A673 (cell line): ENCODE measurements around the gene CSTPP1. TPM values are rescaled to one million over a fixed set of nuclear protein-coding genes. Genes with fewer than 3 reads are reported as not detected.

Experiments used
- BruUV-seq: library from RNA; stranded (reverse); fragments of 400-500 nt; replicated peaks from 2 replicates; lab custom pipeline; 2021; lab: Mats Ljungman, UMichigan
- CTCF ChIA-PET: fragments of 300-600 bp; sonication (Branson Sonifier 250); formaldehyde crosslinking; loops from one replicate; lab custom pipeline; 2022; ENCODE audit warnings: antibody characterized with exemption; lab: Charles Lee
- POLR2A ChIA-PET: fragments of 300-600 bp; sonication (Branson Sonifier 250); formaldehyde crosslinking; loops from one replicate; lab custom pipeline; 2022; ENCODE audit warnings: antibody characterized with exemption; ENCODE audit not compliant: low non-redundant PET; lab: Charles Lee
- DNase-seq: peaks from one replicate; pipeline ENCODE4 v3.0.0-alpha.2; 2015; ENCODE audit warnings: low spot score
- H3K27ac ChIP-seq: fragments of 200-600 bp; sonication (generic); 2 replicates; pipeline ENCODE4 v1.5.1; 2016; ENCODE audit warnings: mixed run types, low read depth, mild to moderate bottlenecking, mixed read lengths, antibody characterized with exemption, low read length; ENCODE audit not compliant: poor library complexity, severe bottlenecking
- H3K27me3 ChIP-seq: fragments of 200-600 bp; sonication (generic); replicated peaks from 2 replicates; pipeline ENCODE4 v1.6.1; 2017; ENCODE audit warnings: mixed run types, low read depth, mild to moderate bottlenecking, mixed read lengths, antibody characterized with exemption, low read length; ENCODE audit not compliant: insufficient read depth, poor library complexity
- H3K36me3 ChIP-seq: fragments of 200-600 bp; sonication (generic); 2 replicates; pipeline ENCODE4 v1.6.1; 2016; ENCODE audit warnings: mixed run types, mild to moderate bottlenecking, mixed read lengths, antibody characterized with exemption, low read length; ENCODE audit not compliant: insufficient read depth, poor library complexity, severe bottlenecking
- H3K4me1 ChIP-seq: fragments of 200-600 bp; sonication (generic); 2 replicates; pipeline ENCODE4 v1.6.1; 2017; ENCODE audit warnings: mixed run types, mild to moderate bottlenecking, mixed read lengths, antibody characterized with exemption, low read length; ENCODE audit not compliant: insufficient read depth, poor library complexity, severe bottlenecking
- H3K4me3 ChIP-seq: fragments of 200-600 bp; sonication (generic); 2 replicates; pipeline ENCODE4 v1.5.1; 2016; ENCODE audit warnings: low read depth, mixed run types, mild to moderate bottlenecking, mixed read lengths, low read length; ENCODE audit not compliant: poor library complexity, severe bottlenecking
- H3K9me3 ChIP-seq: fragments of 200-600 bp; sonication (generic); 2 replicates; pipeline ENCODE4 v1.6.1; 2016; ENCODE audit warnings: mixed run types, low read depth, mild to moderate bottlenecking, mixed read lengths, antibody characterized with exemption, low read length; ENCODE audit not compliant: poor library complexity, severe bottlenecking
- EZH2 ChIP-seq: fragments of 200-600 bp; sonication (generic); IDR thresholded peaks from 2 replicates; pipeline ENCODE4 v1.6.1; 2017; ENCODE audit warnings: borderline replicate concordance, low read depth, mild to moderate bottlenecking, mixed read lengths, antibody characterized with exemption, low read length; ENCODE audit not compliant: poor library complexity, severe bottlenecking
- intact Hi-C: fragments of 100-400 bp; cut with micrococcal nuclease; formaldehyde crosslinking; loops from one replicate; pipeline ENCODE4 v1.10.0; 2022; ENCODE audit not compliant: unreplicated experiment
- total RNA-seq: library from RNA; stranded (reverse); gene quantifications from 2 replicates; pipeline ENCODE4 v1.2.3, GENCODE V29; 2021
- TF ChIP-seq, protein P1 (sequence below): fragments of 300-800, 200-600 bp; sonication (generic); conservative IDR thresholded peaks from 2 replicates; pipeline ENCODE4 v1.5.1; 2017; ENCODE audit warnings: low read depth, mild to moderate bottlenecking, antibody characterized with exemption, low read length, moderate library complexity, mixed read lengths

CSTPP1 gene
- total RNA-seq, 1 experiment from 2014 or later = 79.3 TPM

GRCh38 chr11:46970913-46971625 lies 34.5 kb downstream of the CSTPP1 start:
- no peak overlapping the region for H3K27ac ChIP-seq
- H3K9me3 ChIP-seq = no peaks in the 10 kb centered on the region
- TF ChIP-seq, protein P1, sequence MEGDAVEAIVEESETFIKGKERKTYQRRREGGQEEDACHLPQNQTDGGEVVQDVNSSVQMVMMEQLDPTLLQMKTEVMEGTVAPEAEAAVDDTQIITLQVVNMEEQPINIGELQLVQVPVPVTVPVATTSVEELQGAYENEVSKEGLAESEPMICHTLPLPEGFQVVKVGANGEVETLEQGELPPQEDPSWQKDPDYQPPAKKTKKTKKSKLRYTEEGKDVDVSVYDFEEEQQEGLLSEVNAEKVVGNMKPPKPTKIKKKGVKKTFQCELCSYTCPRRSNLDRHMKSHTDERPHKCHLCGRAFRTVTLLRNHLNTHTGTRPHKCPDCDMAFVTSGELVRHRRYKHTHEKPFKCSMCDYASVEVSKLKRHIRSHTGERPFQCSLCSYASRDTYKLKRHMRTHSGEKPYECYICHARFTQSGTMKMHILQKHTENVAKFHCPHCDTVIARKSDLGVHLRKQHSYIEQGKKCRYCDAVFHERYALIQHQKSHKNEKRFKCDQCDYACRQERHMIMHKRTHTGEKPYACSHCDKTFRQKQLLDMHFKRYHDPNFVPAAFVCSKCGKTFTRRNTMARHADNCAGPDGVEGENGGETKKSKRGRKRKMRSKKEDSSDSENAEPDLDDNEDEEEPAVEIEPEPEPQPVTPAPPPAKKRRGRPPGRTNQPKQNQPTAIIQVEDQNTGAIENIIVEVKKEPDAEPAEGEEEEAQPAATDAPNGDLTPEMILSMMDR = no peak
- TF ChIP-seq EZH2 = no peak
- CTCF ChIA-PET = no interaction called here
- DNase-seq = peak; percentile 47
- intact Hi-C loops = no loop called here
- TSS peak; percentile 9 for BruUV-seq
- H3K4me1 ChIP-seq = peaks cover 14% of the 10 kb centered on the region
- POLR2A ChIA-PET = no interaction called here
- H3K27me3 ChIP-seq = no peaks in the 10 kb centered on the region
- H3K4me3 ChIP-seq = no peak overlapping the region
- no peaks in the 10 kb centered on the region for H3K36me3 ChIP-seq

DNA sequence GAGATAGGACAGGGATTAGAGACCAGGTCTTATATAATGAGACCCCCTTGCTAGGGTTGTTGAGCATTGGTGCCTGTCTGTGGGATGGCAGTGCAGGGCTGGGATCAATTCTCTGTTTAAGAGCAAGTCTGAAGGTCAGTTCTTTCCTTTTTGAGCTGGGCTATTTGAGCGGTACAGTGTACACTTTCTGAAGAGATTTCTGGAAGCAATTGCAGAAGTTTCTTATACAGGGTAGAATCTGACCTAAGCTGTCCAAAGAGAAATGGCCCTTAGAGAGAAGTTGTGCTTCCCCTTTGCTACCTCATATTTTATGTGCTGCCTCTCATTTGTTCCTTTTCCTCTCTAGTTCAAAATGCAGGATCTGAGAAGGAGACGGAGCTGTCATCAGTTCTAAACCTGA lies 35.8 kb downstream of the CSTPP1 start:
- peaks cover 26% of the 10 kb centered on the region for H3K4me1 ChIP-seq
- TF ChIP-seq EZH2 = no peak
- no TSS peak for BruUV-seq
- no peaks in the 10 kb centered on the region for H3K9me3 ChIP-seq
- ChIA-PET CTCF (no interaction called here), POLR2A (no interaction called here)
- H3K4me3 ChIP-seq = no peak overlapping the region
- intact Hi-C loops = no loop called here
- no peak overlapping the region for H3K27ac ChIP-seq
- H3K27me3 ChIP-seq = no peaks in the 10 kb centered on the region
- no peaks in the 10 kb centered on the region for H3K36me3 ChIP-seq
- no peak for DNase-seq

DNA sequence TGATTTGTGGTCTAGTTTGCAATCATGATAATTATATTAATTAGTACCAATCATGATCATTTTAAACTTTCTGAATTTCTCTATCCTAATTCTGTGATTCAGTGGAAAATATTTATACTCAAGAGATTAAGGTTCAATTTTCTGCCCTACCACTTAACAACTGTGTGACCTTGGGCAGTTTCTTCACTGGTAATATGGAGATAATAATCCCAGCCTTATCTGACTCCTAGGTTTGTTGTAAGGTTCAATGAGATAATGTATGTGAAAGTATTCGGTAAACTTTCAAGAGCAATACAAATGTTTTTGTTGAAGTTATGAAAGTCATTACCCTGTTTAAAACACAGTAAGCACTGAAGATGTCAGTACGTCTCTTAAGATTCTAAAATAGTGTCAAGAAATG lies 36.3 kb downstream of the CSTPP1 start:
- ChIA-PET CTCF (no interaction called here), POLR2A (no interaction called here)
- no peak overlapping the region for H3K4me3 ChIP-seq
- no peaks in the 10 kb centered on the region for H3K27me3 ChIP-seq
- H3K27ac ChIP-seq = no peak overlapping the region
- H3K36me3 ChIP-seq = no peaks in the 10 kb centered on the region
- TF ChIP-seq, protein P1 = no peak
- TF ChIP-seq EZH2 = no peak
- H3K4me1 ChIP-seq = peaks cover 31% of the 10 kb centered on the region
- intact Hi-C loops = no loop called here
- BruUV-seq = no TSS peak
- H3K9me3 ChIP-seq = no peaks in the 10 kb centered on the region
- no peak for DNase-seq
